NCI-H1092 (cell line): Measurements from ENCODE around the gene SPATA16.
"Not testable (repeated sequence)": the region's sequence is repeated elsewhere in the genome, so short reads cannot be mapped to it uniquely, and the experiment has no call there.

Source experiments
- DNase-seq: peaks from one replicate; lab custom pipeline; 2025; lab: John Stamatoyannopoulos, UW

SPATA16 gene

DNA sequence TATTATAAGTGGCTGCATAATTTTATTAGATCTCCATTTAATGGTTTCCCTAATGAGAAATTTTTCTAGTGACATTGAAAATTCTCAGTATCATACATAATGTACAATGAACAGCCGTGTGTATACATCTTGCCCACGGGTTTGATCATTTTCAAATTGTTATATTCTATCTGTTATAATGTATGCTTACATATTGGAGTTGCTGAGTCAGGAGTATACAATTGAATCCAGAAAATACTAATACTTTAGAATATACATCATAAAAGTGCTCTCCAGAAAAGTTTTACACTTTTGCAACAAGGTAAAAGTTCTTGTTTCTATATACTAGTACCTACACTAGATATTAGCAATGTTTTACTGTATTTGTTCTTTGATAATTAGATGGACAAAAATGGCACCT is 82.8 kb downstream of the SPATA16 start:
- DNase-seq: no peak

DNA sequence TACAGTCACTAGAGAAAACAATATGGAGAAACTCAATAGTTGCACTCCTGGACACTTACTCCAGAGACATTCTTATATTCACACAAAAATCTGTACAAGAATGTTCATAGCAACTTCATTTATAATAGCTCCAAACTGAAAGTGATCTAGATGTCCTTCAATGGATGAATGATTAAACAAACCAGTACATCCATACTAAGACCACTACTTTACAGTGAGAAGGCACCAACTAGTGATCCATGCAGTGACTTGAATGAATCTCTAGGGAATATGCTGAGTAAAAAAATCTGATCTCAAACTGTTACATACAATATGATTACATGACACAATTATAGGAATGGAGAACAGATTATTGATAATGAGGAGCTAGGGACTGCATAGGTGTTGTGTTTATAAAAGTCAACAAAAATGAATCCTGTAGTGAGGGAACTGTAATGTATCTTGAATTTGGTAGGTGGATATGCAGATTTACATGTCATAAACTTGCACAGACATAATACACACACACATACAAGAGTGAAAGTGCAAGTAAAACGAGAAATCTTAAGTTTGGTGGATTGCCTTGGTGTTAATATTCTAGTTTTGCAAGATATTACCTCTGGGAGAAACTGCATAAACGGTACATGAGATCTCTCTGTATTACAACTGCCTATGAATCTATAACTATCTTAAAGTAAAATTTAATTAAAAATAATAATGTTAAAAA is 85.7 kb downstream of the SPATA16 start:
- DNase-seq: no peak

- no peak for DNase-seq
These were observed 91.7 kb downstream of the SPATA16 start for GRCh38 chr3:173049360-173049759.

- DNase-seq: no peak
These were observed 95.2 kb downstream of the SPATA16 start for GRCh38 chr3:173045770-173046382.

- no peak for DNase-seq
These were observed 96.0 kb downstream of the SPATA16 start for GRCh38 chr3:173044998-173045397.

DNA sequence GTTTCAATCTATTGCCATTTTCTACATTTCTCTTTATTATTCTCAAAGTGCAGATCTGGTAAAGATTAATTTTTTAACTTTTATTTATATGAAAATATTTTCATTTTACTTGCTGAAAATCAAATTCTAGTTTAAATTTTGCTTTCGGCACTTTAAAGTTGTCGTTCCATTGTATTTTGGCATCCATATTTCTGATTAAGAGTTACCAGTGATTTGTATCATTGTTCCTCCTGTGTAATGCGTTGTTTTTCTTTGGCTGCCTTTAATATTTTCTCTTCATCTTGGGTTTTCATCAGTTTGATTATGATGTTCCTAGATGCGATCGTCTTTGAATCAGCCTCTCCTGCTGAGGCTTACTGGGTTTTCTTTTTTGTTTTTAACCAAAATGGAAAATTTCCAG is 97.3 kb downstream of the SPATA16 start:
- DNase-seq: no peak

- DNase-seq: no peak
These were observed 102.6 kb downstream of the SPATA16 start for GRCh38 chr3:173038484-173038871.

DNA sequence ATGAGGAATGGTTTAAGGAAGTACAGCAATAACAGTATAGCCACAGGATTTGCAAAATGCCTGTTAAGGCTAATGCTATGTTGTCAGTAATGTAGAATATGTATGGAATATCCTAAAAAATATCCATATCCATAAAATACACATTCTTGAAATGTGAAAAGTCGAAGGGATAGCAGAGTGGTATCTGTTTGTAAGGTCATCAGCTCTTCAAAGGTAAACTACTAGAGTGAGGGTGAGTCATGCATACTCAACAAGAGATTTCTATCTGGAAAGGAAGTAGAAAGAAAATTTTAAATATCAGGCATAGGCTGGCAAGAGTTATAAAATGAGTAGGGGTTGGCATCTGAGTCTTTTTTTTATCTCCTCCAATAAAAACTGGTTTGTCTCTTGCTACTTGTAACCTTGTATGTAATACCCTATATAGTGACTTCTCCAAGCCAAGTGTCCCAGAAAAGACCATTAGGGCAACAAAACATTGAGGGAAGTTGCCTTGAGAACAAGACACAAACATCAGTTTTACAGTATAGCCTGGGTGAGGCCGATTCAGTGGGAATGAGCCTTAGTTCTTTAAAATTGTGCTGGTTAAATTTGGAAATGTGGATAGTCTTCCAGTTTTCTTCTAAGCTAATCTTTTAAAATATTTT is 103.1 kb downstream of the SPATA16 start:
- no peak for DNase-seq

DNA sequence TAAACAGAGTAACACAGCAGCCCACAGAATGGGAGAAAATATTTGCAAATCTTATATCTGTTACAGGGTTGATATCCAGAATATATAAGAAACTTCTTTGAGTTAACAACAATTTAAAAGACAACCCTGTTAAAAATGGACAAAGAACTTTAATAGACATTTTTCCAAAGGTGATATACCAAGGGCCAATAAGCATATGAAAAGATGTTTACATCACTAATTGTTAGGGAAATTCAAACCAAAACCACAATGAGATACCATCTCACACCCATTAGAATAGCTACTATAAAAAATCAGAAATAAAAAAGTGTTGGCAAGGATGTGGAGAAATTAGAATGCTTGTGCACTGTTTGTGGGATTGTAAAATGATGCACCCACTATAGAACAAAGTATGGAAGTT is 110.8 kb downstream of the SPATA16 start:
- no peak for DNase-seq

- no peak for DNase-seq
These were observed 112.7 kb downstream of the SPATA16 start for GRCh38 chr3:173028351-173028750.

DNA sequence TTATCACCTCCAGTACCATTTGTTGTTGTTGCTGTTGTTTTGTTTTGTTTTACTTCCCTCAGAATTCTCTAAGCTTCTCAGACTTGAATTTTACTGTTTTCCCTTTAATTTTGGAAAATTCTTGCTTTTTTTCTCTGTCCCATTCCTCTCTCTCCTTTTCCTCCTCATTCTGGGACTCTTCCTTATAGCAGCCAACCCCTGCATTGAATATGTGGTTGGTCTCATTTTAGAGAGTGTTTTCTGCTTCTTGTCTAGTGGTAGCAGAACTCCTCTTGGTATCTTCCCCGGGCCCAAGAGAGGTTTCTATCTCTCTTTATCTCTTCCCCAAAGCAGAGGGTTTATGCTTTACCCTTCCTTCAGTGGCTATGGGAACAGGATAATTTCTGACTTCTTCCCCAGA is 113.6 kb downstream of the SPATA16 start:
- DNase-seq: no peak

DNA sequence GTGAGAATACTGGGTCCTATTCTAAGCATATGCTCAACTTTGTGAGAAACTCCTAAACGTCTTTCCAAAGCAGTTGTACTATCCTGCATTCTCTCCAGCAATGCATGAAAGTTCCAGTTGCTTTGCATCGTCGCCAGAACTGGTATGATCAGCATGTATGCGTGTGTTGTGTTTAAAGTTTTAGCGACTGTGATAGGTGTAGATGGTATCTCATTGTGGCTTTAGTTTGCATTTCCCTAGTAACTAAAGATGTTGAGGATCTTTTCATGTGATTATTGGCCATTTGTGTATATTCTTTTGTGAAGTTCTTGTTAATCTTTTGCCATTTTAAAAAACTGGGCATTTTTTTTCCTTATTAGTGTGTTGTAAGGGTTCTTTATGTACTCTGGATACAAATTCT is 115.1 kb downstream of the SPATA16 start:
- no peak for DNase-seq

- no peak for DNase-seq
These were observed 119.4 kb downstream of the SPATA16 start for GRCh38 chr3:173021547-173022185.

GRCh38 chr3:173020128-173020527 is 120.9 kb downstream of the SPATA16 start:
- not testable (repeated sequence) for DNase-seq

- DNase-seq: no peak
These were observed 121.7 kb downstream of the SPATA16 start for GRCh38 chr3:173019378-173019777.

- DNase-seq: no peak
These were observed 122.3 kb downstream of the SPATA16 start for GRCh38 chr3:173018758-173019157.

DNA sequence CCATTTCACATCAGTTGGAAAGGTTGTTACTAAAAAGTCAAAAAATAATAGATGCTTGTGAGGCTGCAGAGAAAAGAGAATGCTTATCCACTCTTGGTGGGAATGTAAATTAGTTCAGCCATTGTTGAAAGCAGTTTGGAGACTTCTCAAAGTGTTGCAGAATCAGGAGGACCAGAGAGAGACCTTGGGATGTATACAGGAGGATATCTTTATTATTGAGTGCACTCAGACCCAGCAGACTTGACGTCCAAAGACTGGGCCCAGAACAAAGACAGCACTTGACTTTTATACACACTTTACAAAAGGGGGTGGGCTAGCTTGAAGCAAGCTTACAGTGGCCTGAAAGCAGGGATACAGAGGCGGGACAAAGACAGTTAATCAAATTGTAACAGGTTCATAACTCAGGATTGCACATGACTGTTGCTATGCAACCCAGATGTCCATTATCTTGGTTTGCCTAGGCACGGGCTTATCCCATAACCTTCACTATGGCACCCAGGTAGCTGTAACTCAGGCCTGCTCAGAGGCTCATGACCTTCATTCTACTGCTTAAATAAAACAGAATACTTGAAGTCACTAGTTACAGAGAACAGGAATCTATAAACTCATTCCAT is 127.7 kb downstream of the SPATA16 start:
- DNase-seq: no peak

DNA sequence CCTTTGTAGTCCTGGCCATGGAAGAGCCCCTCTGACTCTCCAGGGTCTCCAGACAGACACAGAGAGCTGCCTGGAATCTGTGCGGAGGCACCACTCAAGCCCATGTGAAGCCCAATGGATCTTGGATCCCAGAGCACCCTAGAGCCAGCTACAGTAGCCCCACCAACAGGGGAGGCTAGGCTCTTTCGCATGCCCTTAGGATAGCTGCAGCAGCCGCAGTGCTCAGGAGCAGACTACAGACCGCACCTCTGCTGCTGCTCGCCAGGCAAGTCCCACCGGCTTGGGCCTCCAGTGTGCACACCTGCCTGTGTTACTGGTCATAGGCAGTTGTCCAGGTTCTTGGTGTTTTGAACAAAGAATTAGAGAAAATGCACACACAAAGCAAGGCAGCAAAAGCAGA is 131.6 kb downstream of the SPATA16 start:
- DNase-seq: no peak

- DNase-seq: no peak
These were observed 132.1 kb downstream of the SPATA16 start for GRCh38 chr3:173008978-173009377.

- no peak for DNase-seq
These were observed 133.8 kb downstream of the SPATA16 start for GRCh38 chr3:173007079-173007723.

DNA sequence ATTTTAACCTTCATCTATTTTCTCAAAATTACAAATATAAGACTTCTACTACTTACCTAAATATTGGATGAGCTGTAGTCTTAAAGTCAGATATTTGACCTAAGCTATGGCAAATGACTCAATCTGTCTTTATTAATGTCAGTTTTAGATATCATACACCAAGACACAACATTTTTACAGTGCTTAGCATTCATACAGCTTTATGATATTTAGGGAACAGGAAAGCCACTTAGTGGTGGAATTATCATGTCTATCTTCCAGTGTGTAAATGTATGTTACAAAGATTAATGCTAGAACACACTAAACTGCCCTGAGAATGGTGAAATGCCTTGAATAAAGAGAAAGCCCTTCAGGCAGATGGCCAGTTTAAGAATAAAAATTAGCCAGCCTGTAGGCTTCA is 135.0 kb downstream of the SPATA16 start:
- no peak for DNase-seq

GRCh38 chr3:173004681-173005080 is 136.4 kb downstream of the SPATA16 start:
- no peak for DNase-seq
